ENCODE measurements around the gene CAT.

CAT gene

DNA sequence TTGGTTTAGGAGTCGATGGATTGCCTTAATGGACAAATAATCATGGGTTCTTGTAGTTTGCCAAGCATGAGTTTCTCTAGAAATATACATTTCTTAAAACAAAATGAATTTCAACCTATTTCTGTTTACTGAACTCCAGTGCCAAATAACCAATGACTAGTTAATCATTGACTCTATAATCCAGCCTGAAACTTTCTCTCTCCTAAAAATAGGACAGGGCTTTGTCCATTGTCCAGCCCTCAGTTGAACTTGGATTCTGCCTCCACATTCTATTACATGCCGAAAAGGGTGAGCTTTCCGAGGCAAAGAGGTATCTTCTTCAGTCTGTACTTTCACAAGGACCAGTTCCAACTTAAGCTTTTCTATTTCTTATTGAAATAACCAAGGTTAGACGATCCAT, 23.2 kb upstream of the CAT start:
- DNase-seq (ENCODE audit: low read depth in 1 of 2, low spot score in 1 of 2) = no peak
- Histone ChIP-seq H3K27me3 (ENCODE audit: insufficient read depth, poor library complexity, severe bottlenecking) (no peaks in the 10 kb centered on the region), H3K4me3 (replicated peaks; ENCODE audit: insufficient read depth, low read length) (no peak overlapping the region), H3K27ac (replicated peaks) (peak overlapping the region; percentile 85)
- no peak for TF ChIP-seq SPI1 (IDR thresholded peaks at IDR 0.05; ENCODE audit: borderline replicate concordance, low read depth)
- TF ChIP-seq, protein P1, sequence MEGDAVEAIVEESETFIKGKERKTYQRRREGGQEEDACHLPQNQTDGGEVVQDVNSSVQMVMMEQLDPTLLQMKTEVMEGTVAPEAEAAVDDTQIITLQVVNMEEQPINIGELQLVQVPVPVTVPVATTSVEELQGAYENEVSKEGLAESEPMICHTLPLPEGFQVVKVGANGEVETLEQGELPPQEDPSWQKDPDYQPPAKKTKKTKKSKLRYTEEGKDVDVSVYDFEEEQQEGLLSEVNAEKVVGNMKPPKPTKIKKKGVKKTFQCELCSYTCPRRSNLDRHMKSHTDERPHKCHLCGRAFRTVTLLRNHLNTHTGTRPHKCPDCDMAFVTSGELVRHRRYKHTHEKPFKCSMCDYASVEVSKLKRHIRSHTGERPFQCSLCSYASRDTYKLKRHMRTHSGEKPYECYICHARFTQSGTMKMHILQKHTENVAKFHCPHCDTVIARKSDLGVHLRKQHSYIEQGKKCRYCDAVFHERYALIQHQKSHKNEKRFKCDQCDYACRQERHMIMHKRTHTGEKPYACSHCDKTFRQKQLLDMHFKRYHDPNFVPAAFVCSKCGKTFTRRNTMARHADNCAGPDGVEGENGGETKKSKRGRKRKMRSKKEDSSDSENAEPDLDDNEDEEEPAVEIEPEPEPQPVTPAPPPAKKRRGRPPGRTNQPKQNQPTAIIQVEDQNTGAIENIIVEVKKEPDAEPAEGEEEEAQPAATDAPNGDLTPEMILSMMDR (IDR thresholded peaks at IDR 0.05; ENCODE audit: insufficient read depth, low read length) = no peak
- TF ChIP-seq, protein P2, sequence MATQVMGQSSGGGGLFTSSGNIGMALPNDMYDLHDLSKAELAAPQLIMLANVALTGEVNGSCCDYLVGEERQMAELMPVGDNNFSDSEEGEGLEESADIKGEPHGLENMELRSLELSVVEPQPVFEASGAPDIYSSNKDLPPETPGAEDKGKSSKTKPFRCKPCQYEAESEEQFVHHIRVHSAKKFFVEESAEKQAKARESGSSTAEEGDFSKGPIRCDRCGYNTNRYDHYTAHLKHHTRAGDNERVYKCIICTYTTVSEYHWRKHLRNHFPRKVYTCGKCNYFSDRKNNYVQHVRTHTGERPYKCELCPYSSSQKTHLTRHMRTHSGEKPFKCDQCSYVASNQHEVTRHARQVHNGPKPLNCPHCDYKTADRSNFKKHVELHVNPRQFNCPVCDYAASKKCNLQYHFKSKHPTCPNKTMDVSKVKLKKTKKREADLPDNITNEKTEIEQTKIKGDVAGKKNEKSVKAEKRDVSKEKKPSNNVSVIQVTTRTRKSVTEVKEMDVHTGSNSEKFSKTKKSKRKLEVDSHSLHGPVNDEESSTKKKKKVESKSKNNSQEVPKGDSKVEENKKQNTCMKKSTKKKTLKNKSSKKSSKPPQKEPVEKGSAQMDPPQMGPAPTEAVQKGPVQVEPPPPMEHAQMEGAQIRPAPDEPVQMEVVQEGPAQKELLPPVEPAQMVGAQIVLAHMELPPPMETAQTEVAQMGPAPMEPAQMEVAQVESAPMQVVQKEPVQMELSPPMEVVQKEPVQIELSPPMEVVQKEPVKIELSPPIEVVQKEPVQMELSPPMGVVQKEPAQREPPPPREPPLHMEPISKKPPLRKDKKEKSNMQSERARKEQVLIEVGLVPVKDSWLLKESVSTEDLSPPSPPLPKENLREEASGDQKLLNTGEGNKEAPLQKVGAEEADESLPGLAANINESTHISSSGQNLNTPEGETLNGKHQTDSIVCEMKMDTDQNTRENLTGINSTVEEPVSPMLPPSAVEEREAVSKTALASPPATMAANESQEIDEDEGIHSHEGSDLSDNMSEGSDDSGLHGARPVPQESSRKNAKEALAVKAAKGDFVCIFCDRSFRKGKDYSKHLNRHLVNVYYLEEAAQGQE (IDR thresholded peaks at IDR 0.05; ENCODE audit: insufficient replicate concordance, low read depth) = no peak
- TF ChIP-seq GABPA (IDR thresholded peaks at IDR 0.05; ENCODE audit: low read depth) = no peak
- no peak for TF ChIP-seq POLR2AphosphoS5 (IDR thresholded peaks at IDR 0.05; ENCODE audit: low read depth)

DNA sequence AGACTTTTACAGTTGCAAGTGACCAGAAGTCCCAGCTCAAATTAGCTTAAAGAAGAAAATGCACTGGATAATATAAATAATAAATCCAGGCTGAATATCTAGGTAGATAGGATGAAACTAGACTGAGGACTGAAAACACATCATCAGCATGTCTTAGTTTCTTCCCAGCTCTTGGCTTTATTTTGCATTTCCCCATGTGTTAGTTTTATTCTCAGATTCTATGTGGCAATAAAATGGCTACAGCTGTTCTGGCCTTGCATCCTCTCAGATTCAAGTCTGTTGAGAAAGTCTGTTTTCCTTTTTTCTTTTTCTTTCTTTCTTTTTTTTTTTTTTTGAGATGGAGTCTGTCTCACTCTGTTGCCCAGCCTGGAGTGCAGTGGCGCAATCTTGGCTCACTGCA, 22.6 kb upstream of the CAT start:
- Histone ChIP-seq H3K4me3 (replicated peaks; ENCODE audit: insufficient read depth, low read length) (no peak overlapping the region), H3K27me3 (ENCODE audit: insufficient read depth, poor library complexity, severe bottlenecking) (no peaks in the 10 kb centered on the region), H3K27ac (replicated peaks) (peak overlapping the region; percentile 85)
- no peak for DNase-seq (ENCODE audit: low read depth in 1 of 2, low spot score in 1 of 2)
- TF ChIP-seq GABPA (IDR thresholded peaks at IDR 0.05; ENCODE audit: low read depth) = no peak
- TF ChIP-seq POLR2AphosphoS5 (IDR thresholded peaks at IDR 0.05; ENCODE audit: low read depth) = no peak
- TF ChIP-seq, protein P1 (IDR thresholded peaks at IDR 0.05; ENCODE audit: insufficient read depth, low read length) = no peak
- TF ChIP-seq SPI1 (IDR thresholded peaks at IDR 0.05; ENCODE audit: borderline replicate concordance, low read depth) = no peak
- TF ChIP-seq, protein P2 (IDR thresholded peaks at IDR 0.05; ENCODE audit: insufficient replicate concordance, low read depth) = no peak

DNA sequence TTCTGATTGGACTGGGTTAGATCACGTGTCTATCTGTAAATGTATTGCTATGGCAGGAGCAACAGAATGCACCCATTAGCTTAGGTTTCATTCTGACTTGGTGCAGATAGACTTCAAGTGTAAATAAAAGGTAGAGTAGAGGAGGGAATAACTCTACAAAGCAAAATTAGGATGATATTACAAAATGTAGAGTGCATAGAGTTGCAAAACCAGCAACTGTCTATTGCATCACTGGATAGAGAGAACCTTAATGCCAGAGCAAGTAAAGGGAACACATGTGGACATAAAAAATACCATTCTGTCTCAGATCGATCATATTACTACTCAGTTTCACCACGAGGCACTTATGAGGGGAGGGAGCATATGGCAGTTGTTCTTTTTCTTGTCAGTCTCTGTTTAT, 22.0 kb upstream of the CAT start:
- no peak overlapping the region for H3K4me3 ChIP-seq (replicated peaks; ENCODE audit: insufficient read depth, low read length)
- H3K27me3 ChIP-seq (ENCODE audit: insufficient read depth, poor library complexity, severe bottlenecking) = no peaks in the 10 kb centered on the region
- peak overlapping the region; percentile 85 for H3K27ac ChIP-seq (replicated peaks)
- TF ChIP-seq, protein P2 (IDR thresholded peaks at IDR 0.05; ENCODE audit: insufficient replicate concordance, low read depth) = peak; percentile 31
- TF ChIP-seq POLR2AphosphoS5 (IDR thresholded peaks at IDR 0.05; ENCODE audit: low read depth) (peak; percentile 34; the same call in 1 of the 2 replicates), SPI1 (IDR thresholded peaks at IDR 0.05; ENCODE audit: borderline replicate concordance, low read depth) (no peak), GABPA (IDR thresholded peaks at IDR 0.05; ENCODE audit: low read depth) (peak; percentile 20; the same call in 1 of the 2 replicates)
- TF ChIP-seq, protein P1 (IDR thresholded peaks at IDR 0.05; ENCODE audit: insufficient read depth, low read length) = no peak
- DNase-seq (ENCODE audit: low read depth in 1 of 2, low spot score in 1 of 2) = peak; percentile 80 to 82
